Erythroblast (primary cell): ENCODE data around the gene IRF2.

Experiments
- GATA1 ChIP-seq: IDR thresholded peaks from 2 replicates; pipeline ENCODE4 v1.6.1; 2011; ENCODE audit warnings: low read depth, mild to moderate bottlenecking, control low read depth, low read length, moderate library complexity
- POLR2A ChIP-seq: IDR thresholded peaks from 2 replicates; pipeline ENCODE4 v1.6.1; 2011; ENCODE audit warnings: mild to moderate bottlenecking, low read length

GRCh38 chr4:184455299-184455698 is 19.1 kb downstream of the IRF2 start:
- no peak for TF ChIP-seq POLR2A
- TF ChIP-seq GATA1 = no peak
